GM19240 (cell line): ENCODE data around the gene TMEM141.

ENCODE experiments used
- DNase-seq: peaks from one replicate; pipeline ENCODE4 v3.0.0; 2011; ENCODE audit warnings: low spot score; ENCODE audit not compliant: insufficient read length

The TMEM141 gene

DNA sequence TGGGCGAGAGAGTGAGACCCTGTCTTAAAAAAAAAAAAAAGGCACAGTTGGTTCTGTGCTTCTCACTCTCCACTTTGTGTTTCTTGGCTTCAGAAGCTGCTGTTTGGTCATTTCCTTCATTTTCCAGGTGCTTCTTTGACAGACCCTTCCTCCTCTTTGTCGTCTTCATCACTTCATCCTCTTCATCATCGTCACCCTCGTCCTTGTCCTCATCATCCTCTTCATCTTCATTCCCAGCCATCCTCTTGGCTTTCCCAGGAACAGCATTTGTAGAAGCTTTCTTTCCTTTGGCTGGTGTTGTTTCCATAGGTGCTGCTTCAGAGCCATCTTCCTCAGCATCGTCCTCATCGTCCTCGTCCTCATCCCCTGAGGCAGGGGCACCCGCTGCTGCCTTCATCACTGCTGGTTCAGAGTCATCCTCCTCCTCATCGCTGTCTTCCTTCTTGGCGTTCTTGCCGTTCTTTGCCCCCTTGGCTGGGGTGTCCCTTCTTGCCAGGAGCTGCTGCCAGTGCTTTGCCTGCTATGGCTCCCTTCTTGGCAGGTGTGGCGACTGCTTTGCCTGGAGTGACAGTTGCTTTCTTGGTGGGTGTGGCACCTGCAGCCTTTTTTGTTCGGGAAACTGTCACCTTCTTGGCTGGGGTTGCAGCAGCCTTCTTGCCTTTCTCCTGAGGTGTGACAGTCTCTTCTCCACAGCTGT lies 23.7 kb downstream of the TMEM141 start:
- no peak for DNase-seq

- DNase-seq: no peak
These were observed 24.3 kb downstream of the TMEM141 start for GRCh38 chr9:136815422-136815782.

- no peak for DNase-seq
These were observed 30.1 kb downstream of the TMEM141 start for GRCh38 chr9:136820971-136821825.

DNA sequence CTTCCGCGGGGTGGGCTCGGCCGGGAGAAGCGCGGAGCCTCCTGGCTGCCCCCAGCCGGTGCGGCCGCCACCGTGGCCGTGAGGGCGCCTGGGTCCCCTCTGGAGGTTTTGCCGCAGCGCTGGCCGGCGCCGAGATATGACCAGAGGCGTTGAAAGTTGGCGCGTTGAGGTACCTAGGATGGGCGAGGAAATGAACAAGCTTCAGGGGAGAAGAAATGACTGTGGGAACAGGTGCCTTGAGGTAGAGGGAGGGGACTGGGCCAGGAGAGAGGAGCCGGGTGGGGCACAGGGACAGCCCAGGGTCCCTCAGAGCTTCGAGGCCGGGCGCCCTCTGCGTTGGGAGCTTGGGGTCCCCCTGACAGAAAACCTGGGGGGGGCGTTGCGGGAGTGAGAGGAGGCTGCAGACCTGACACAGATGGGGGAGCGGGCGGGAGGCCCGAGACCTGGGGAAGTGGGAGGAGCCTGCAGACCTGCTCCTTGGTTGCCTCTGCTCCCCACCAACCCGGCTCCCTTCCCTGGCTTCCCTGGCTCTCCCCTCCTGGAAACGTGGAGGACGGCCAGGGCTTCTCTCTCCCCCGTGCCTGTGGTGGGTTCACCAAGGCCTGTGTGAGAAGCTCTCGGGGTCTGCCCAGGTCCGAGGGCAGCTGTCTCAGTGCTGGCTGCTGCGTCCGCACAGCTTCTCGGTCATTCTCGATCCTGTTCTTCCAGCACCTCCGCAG lies 30.8 kb downstream of the TMEM141 start:
- no peak for DNase-seq

- DNase-seq: no peak
These were observed 32.2 kb downstream of the TMEM141 start for GRCh38 chr9:136823136-136824046.

GRCh38 chr9:136824496-136825225 lies 33.5 kb downstream of the TMEM141 start:
- no peak for DNase-seq

DNA sequence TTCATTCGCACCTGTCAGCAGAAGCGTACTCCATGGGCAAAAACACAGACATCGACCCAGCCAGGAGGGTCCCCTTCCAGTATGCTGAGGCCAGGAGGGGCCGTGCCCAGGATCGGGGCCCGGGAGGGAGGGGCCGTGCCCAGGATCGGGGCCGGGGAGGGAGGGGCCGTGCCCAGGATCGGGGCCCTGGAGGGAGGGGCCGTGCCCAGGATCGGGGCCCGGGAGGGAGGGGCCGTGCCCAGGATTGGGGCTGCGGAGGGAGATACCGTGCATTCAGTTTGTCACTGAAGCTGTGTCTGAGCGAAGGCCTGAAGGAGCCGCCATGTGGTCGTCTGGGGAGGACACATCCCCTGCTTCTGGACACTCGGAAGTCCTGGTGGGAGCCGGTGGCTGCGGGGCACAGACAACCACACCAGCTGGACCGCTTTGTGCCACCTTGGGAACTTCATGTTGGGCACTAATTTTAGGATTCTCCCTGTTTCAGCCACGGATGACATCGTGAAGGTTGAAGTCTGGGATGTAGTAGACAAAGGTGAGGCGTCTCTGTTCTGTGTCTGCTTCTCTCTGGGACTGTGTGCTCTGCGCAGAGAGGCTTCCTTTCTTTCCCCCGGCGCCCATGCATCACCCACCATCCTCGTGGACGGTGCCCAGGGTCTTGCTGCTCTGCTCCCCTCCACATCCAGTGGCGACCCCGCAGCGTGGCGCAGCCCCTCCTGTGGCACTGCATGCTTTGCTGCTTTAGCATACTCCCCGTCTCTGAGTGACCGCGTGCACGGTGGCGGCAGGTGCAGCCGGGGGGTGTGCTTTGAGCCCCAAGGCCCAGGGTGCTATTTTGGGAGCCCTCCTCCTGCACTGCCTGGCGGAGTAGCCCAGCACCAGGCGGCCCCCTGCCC lies 34.4 kb downstream of the TMEM141 start:
- no peak for DNase-seq

DNA sequence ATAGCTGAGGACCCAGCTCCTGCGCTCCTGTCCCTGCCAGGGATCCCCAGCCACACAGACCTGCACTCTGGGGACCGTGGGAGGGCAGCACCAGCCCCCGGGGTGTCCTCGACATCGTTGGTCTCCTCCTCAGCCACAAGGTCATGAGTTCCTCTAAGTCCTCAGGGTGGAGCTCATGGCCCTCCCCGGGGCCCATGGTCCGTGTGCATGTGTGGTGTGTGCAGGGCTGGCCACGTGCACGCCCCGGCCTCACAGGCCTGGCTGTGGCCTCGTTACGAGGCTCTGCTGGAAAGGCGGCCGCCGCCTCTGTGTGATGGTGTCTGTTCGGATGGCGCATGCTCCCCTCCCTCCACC lies 35.0 kb downstream of the TMEM141 start:
- DNase-seq: no peak

DNA sequence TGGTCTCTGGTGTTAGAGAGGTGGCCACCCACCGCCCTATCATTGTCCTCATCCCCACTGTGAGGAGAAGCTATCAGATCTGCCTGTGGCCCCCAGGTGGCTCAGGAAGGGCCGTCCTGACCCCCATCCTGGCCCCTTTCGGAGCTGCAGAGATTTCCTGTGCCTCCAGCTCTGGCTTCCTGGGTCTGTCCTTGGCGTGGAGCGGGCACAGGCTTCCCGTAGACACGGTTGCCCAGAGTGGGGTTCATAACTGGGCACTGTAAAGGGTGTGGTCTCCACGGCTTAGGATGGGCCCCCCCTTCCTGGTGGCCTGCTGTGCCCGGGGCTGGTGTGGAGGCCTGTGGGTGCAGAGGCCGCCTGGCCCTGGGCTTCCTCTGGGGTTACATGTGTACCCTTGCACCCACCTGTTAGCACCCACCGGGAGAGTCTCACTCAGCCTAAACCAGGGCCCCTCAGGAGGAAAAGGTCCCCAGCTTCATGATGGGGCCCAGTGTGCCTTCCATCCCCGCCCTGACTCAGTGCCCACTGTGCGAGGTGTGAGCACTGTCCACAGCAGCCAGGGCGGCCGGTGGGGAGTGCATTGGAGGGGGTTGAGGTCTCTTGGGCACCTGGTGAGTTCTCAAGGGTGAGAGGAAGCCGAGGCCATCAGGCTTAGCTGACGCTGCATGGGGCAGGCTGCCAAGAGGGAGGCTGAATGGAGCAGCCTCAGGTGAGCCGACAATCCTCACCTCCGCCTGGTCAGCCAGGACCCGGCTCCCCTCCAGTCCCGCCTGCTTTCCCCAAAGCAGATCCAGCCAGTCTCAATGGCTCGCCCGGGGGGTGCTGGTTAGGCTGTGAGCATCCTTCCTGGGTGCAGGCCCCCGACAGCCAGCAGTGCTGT lies 35.8 kb downstream of the TMEM141 start:
- DNase-seq: no peak

- no peak for DNase-seq
These were observed 36.8 kb downstream of the TMEM141 start for GRCh38 chr9:136827794-136828473.

- no peak for DNase-seq
These were observed 37.5 kb downstream of the TMEM141 start for GRCh38 chr9:136828474-136829140.

DNA sequence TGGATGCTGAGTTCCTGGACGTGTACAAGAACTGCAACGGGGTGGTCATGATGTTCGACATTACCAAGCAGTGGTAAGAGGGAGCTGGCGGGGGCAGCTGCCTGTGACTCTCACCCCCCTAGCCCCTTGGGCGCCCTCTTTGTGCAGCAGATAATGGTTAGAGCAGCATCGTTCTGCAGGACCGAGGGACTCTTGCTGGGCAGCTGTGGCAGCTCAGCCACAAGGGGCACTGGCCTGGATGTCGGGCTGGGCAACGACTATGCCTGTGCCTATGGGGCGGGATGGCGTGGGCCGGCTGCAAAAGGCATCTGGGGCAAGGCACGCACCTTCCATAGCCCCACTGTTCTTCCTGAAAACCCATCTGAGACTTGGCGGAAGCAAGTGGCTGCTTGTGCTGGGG lies 38.3 kb downstream of the TMEM141 start:
- DNase-seq: no peak

GRCh38 chr9:136829981-136830885 lies 39.1 kb downstream of the TMEM141 start:
- DNase-seq: no peak

DNA sequence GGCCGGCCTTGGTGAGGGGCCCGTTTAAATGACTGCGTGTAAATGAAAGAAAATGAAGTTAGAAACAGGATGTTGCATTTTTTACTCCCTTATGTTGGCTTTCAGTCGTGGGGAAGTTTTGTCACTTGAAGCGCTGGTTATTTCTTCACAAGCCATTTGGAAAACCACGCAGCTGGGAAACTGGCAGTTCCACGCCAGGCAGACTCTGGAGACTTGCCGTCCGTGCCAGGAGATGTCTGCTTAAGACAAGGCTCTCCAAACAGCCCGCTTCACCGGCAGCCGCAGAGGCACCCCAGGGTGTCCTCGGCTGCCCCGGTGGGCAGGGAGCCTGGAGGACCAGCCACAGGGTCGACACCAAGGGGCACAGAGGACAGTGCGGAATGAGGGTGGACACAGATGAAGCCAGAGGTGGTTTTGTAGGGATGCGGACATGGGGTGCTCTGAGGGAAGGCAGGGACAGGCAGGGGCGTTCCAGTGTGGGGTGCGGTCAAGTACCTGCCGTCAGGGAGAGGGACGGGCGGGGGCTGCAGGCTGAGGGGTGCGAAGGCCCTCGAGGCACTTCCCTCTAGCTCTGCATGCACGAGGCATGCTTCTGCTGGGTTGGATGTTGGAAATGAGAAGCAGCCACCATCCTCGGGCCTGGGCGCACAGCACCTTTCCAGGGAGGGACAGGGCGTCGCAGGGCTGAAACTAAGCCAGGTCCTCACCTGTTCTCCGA lies 40.0 kb downstream of the TMEM141 start:
- DNase-seq: no peak

- no peak for DNase-seq
These were observed 40.6 kb downstream of the TMEM141 start for GRCh38 chr9:136831720-136832104.

DNA sequence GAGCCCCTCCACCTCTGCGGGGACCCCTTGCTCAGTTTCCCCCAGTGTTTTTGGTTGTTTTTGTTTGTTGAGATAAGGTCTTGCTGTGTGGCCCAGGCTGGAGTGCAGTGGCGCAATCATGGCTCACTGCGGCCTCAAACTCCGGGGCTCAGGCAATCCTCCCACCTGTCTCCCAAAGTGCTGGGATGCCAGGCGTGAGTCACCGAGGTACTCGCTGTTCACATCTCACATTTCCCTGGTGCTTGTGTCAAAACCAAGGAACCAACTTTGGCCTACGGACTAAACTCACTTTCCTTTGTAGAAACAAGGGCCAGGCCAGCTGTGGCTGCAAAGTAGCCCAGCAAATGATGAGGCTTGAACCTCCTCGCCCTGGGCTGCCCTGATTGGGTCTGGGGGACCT lies 41.4 kb downstream of the TMEM141 start:
- DNase-seq: no peak
